ENCODE results near the gene KRTAP22-1.

Gene KRTAP22-1

DNA sequence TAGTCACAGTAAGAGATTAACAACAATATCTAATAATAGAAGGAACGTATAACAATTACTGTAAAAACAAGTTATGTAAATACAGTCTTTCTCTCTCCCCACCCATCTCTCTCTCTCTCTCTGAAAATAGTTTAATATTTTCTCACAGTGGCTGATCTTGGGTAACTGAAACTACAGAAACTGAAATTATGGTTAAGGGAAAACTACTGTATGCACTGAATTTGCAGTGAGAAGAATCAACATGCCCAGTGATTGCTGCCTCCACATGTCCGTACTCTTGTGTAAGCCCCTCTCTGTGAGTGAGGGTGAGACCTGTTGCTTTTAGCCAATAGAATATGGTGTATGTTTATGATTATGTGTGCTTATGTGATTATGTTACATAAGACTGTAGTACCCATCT lies 11.2 kb downstream of the KRTAP22-1 start:
- no peak for DNase-seq
- no peak overlapping the region for H3K4me3 ChIP-seq (ENCODE audit: insufficient read depth in 1 of 2, low read depth in 1 of 2, low read length in 2 of 2)
- no peak overlapping the region for H3K27ac ChIP-seq (ENCODE audit: low read length, poor library complexity, severe bottlenecking)
- no peaks in the 10 kb centered on the region for H3K36me3 ChIP-seq (ENCODE audit: control insufficient read depth in 1 of 2, insufficient read depth in 2 of 2, low read depth in 1 of 2, low read length in 2 of 2)
- no peak overlapping the region for H2BK15ac ChIP-seq (ENCODE audit: low read depth, poor library complexity, severe bottlenecking)
- 62% methylated on average over 1 of the region's 2 CpGs for WGBS
- H3K27me3 ChIP-seq (ENCODE audit: control insufficient read depth in 1 of 2, insufficient read depth in 1 of 2, low read length in 2 of 2): no peaks in the 10 kb centered on the region
- no peak overlapping the region for H2AK5ac ChIP-seq (ENCODE audit: low read length, severe bottlenecking)
- no peak overlapping the region for H3K4me2 ChIP-seq (ENCODE audit: low read length, poor library complexity, severe bottlenecking)
- H3K14ac ChIP-seq (ENCODE audit: low read length in 2 of 2): no peak overlapping the region
- no peak overlapping the region for H4K8ac ChIP-seq (ENCODE audit: low read length)
- H3K79me1 ChIP-seq (replicated peaks; ENCODE audit: low read length, poor library complexity, severe bottlenecking): no peaks in the 10 kb centered on the region
- H3K23ac ChIP-seq (ENCODE audit: low read length in 2 of 2): no peak overlapping the region
- H2BK120ac ChIP-seq (ENCODE audit: low read depth, low read length): no peak overlapping the region
- no peak overlapping the region for H2BK12ac ChIP-seq (ENCODE audit: low read length in 2 of 2)
- no peak overlapping the region for H2AFZ ChIP-seq (ENCODE audit: low read depth, low read length)
- H3K4ac ChIP-seq (ENCODE audit: low read depth in 1 of 2, low read length in 2 of 2): no peak overlapping the region
- H3K9ac ChIP-seq (ENCODE audit: low read length): no peak overlapping the region
- peaks cover 10% of the 10 kb centered on the region for H3K9me3 ChIP-seq (ENCODE audit: control insufficient read depth, low read length)
- H2BK5ac ChIP-seq (ENCODE audit: low read depth, low read length, poor library complexity, severe bottlenecking): no peak overlapping the region
- H4K91ac ChIP-seq (ENCODE audit: low read length): no peak overlapping the region
- no peaks in the 10 kb centered on the region for H3K4me1 ChIP-seq (ENCODE audit: control insufficient read depth, insufficient read depth, low read depth, low read length)
- H3K18ac ChIP-seq (ENCODE audit: low read depth in 1 of 2, low read length in 2 of 2): no peak overlapping the region

DNA sequence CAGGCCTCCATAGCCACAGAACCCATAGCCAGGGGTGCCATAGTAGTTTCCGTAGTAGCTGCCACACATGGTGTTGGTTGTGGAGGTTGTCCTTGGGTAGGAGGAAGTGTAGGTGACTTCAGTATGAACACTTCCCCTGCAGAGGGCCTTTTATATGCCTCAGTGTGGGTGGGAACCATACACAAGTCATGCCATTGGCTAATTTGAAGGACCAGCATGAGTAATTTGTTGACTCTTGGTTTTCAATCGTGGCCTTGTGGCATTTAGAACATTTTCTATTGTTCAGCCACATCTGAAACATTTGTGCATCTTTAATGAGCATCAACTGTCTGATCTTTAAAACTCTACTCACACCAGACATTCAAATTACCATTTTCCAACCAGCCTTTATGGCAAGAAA lies 12.9 kb downstream of the KRTAP22-1 start, which contains the start of gene KRTAP6-1:
TSS of gene KRTAP6-1 (minus strand) at position 95 of the 400 bp plus-strand sequence. CDS start at position 69, 26 bp downstream.
- no peak within 1 kb of the TSS for H3K27ac ChIP-seq (ENCODE audit: low read length, poor library complexity, severe bottlenecking)
- no peak within 1 kb of the TSS for H2BK120ac ChIP-seq (ENCODE audit: low read depth, low read length)
- WGBS: 68% methylated on average over 2 of the region's 2 CpGs

DNA sequence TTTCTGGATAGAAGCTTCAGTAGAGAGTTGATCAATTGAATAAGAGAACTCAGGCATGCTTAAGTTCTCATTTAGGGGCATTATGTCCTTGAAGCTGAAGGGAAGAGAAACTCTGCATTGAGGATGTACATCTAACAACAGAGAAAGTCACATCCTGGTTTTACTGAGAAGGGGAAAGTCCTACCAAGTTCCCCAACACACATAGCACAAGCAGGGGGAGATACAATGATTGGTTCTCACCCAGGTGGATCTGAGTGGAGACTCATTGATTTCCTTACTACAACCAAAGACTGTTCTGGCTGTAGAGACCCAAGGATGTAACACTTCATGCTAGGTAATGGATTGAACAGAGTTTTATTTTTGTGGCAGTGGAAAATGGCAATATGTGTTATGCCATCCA lies 14.3 kb downstream of the KRTAP22-1 start:
- Histone ChIP-seq H3K23ac (ENCODE audit: low read length in 2 of 2) (no peak overlapping the region), H2AFZ (ENCODE audit: low read depth, low read length) (no peak overlapping the region), H2BK5ac (ENCODE audit: low read depth, low read length, poor library complexity, severe bottlenecking) (no peak overlapping the region), H3K36me3 (ENCODE audit: control insufficient read depth in 1 of 2, insufficient read depth in 2 of 2, low read depth in 1 of 2, low read length in 2 of 2) (no peaks in the 10 kb centered on the region), H4K91ac (ENCODE audit: low read length) (no peak overlapping the region), H2BK120ac (ENCODE audit: low read depth, low read length) (no peak overlapping the region), H2BK15ac (ENCODE audit: low read depth, poor library complexity, severe bottlenecking) (no peak overlapping the region), H2AK5ac (ENCODE audit: low read length, severe bottlenecking) (no peak overlapping the region), H3K4ac (ENCODE audit: low read depth in 1 of 2, low read length in 2 of 2) (no peak overlapping the region), H3K27me3 (ENCODE audit: control insufficient read depth in 1 of 2, insufficient read depth in 1 of 2, low read length in 2 of 2) (no peaks in the 10 kb centered on the region), H2BK12ac (ENCODE audit: low read length in 2 of 2) (no peak overlapping the region), H3K9me3 (ENCODE audit: control insufficient read depth, low read length) (peaks cover 10% of the 10 kb centered on the region), H3K18ac (ENCODE audit: low read depth in 1 of 2, low read length in 2 of 2) (no peak overlapping the region), H4K8ac (ENCODE audit: low read length) (no peak overlapping the region), H3K79me1 (replicated peaks; ENCODE audit: low read length, poor library complexity, severe bottlenecking) (no peaks in the 10 kb centered on the region), H3K4me3 (ENCODE audit: insufficient read depth in 1 of 2, low read depth in 1 of 2, low read length in 2 of 2) (no peak overlapping the region), H3K4me2 (ENCODE audit: low read length, poor library complexity, severe bottlenecking) (no peak overlapping the region), H3K14ac (ENCODE audit: low read length in 2 of 2) (no peak overlapping the region), H3K9ac (ENCODE audit: low read length) (no peak overlapping the region), H3K27ac (ENCODE audit: low read length, poor library complexity, severe bottlenecking) (no peak overlapping the region), H3K4me1 (ENCODE audit: control insufficient read depth, insufficient read depth, low read depth, low read length) (no peaks in the 10 kb centered on the region)
- DNase-seq: no peak

More for the DNA sequence above, 12.9 kb downstream of the KRTAP22-1 start, which contains the start of gene KRTAP6-1:
- Histone ChIP-seq H3K9ac (ENCODE audit: low read length) (no peak within 1 kb of the TSS), H3K9me3 (ENCODE audit: control insufficient read depth, low read length) (peaks cover 10% of the 10 kb centered on the region), H4K91ac (ENCODE audit: low read length) (no peak within 1 kb of the TSS), H3K4me3 (ENCODE audit: insufficient read depth in 1 of 2, low read depth in 1 of 2, low read length in 2 of 2) (no peak within 1 kb of the TSS), H2AK5ac (ENCODE audit: low read length, severe bottlenecking) (no peak within 1 kb of the TSS), H3K27me3 (ENCODE audit: control insufficient read depth in 1 of 2, insufficient read depth in 1 of 2, low read length in 2 of 2) (no peaks in the 10 kb centered on the region), H3K23ac (ENCODE audit: low read length in 2 of 2) (no peak within 1 kb of the TSS), H2AFZ (ENCODE audit: low read depth, low read length) (no peak within 1 kb of the TSS), H3K79me1 (replicated peaks; ENCODE audit: low read length, poor library complexity, severe bottlenecking) (no peaks in the 10 kb centered on the region), H3K4me1 (ENCODE audit: control insufficient read depth, insufficient read depth, low read depth, low read length) (no peaks in the 10 kb centered on the region), H3K18ac (ENCODE audit: low read depth in 1 of 2, low read length in 2 of 2) (no peak within 1 kb of the TSS), H2BK12ac (ENCODE audit: low read length in 2 of 2) (no peak within 1 kb of the TSS), H3K14ac (ENCODE audit: low read length in 2 of 2) (no peak within 1 kb of the TSS), H3K4ac (ENCODE audit: low read depth in 1 of 2, low read length in 2 of 2) (no peak within 1 kb of the TSS), H3K4me2 (ENCODE audit: low read length, poor library complexity, severe bottlenecking) (no peak within 1 kb of the TSS), H2BK5ac (ENCODE audit: low read depth, low read length, poor library complexity, severe bottlenecking) (no peak within 1 kb of the TSS), H2BK15ac (ENCODE audit: low read depth, poor library complexity, severe bottlenecking) (no peak within 1 kb of the TSS), H4K8ac (ENCODE audit: low read length) (no peak within 1 kb of the TSS), H3K36me3 (ENCODE audit: control insufficient read depth in 1 of 2, insufficient read depth in 2 of 2, low read depth in 1 of 2, low read length in 2 of 2) (no peaks in the 10 kb centered on the region)
- no peak for DNase-seq

GRCh38 chr21:30616125-30616524 lies 15.2 kb downstream of the KRTAP22-1 start, which contains the start of gene KRTAP20-1:
TSS of gene KRTAP20-1 (plus strand) at chr21:30616425. CDS start at chr21:30616455, 30 bp downstream.
- H3K18ac ChIP-seq (ENCODE audit: low read depth in 1 of 2, low read length in 2 of 2): no peak within 1 kb of the TSS
- H2BK120ac ChIP-seq (ENCODE audit: low read depth, low read length): no peak within 1 kb of the TSS
- H3K27ac ChIP-seq (ENCODE audit: low read length, poor library complexity, severe bottlenecking): no peak within 1 kb of the TSS
- H3K9ac ChIP-seq (ENCODE audit: low read length): no peak within 1 kb of the TSS
- no peak within 1 kb of the TSS for H2BK15ac ChIP-seq (ENCODE audit: low read depth, poor library complexity, severe bottlenecking)
- no peak within 1 kb of the TSS for H4K8ac ChIP-seq (ENCODE audit: low read length)
- WGBS: 80% methylated on average over 1 of the region's 2 CpGs
- no peak within 1 kb of the TSS for H2BK12ac ChIP-seq (ENCODE audit: low read length in 2 of 2)
- H3K27me3 ChIP-seq (ENCODE audit: control insufficient read depth in 1 of 2, insufficient read depth in 1 of 2, low read length in 2 of 2): no peaks in the 10 kb centered on the region
- no peak within 1 kb of the TSS for H3K23ac ChIP-seq (ENCODE audit: low read length in 2 of 2)
- no peak within 1 kb of the TSS for H4K91ac ChIP-seq (ENCODE audit: low read length)
- no peak within 1 kb of the TSS for H2AFZ ChIP-seq (ENCODE audit: low read depth, low read length)
- no peak within 1 kb of the TSS for H3K4me2 ChIP-seq (ENCODE audit: low read length, poor library complexity, severe bottlenecking)
- H2AK5ac ChIP-seq (ENCODE audit: low read length, severe bottlenecking): no peak within 1 kb of the TSS
- no peaks in the 10 kb centered on the region for H3K79me1 ChIP-seq (replicated peaks; ENCODE audit: low read length, poor library complexity, severe bottlenecking)
- no peak within 1 kb of the TSS for H3K4ac ChIP-seq (ENCODE audit: low read depth in 1 of 2, low read length in 2 of 2)
- peaks cover 9% of the 10 kb centered on the region for H3K9me3 ChIP-seq (ENCODE audit: control insufficient read depth, low read length)
- no peak for DNase-seq
- H3K4me3 ChIP-seq (ENCODE audit: insufficient read depth in 1 of 2, low read depth in 1 of 2, low read length in 2 of 2): no peak within 1 kb of the TSS
- no peaks in the 10 kb centered on the region for H3K4me1 ChIP-seq (ENCODE audit: control insufficient read depth, insufficient read depth, low read depth, low read length)
- no peaks in the 10 kb centered on the region for H3K36me3 ChIP-seq (ENCODE audit: control insufficient read depth in 1 of 2, insufficient read depth in 2 of 2, low read depth in 1 of 2, low read length in 2 of 2)
- no peak within 1 kb of the TSS for H2BK5ac ChIP-seq (ENCODE audit: low read depth, low read length, poor library complexity, severe bottlenecking)
- H3K14ac ChIP-seq (ENCODE audit: low read length in 2 of 2): no peak within 1 kb of the TSS
